ENCODE results near the gene RPS16. TPM values are rescaled to one million over a fixed set of nuclear protein-coding genes. Genes with fewer than 3 reads are reported as not detected.
A peak's percentile ranks its signal among the peaks of the same experiment; 100 is the strongest.

The RPS16 gene
- total and polyA plus RNA-seq, 10 donors, result 1,378 to 5,747 (median 1,790) TPM

DNA sequence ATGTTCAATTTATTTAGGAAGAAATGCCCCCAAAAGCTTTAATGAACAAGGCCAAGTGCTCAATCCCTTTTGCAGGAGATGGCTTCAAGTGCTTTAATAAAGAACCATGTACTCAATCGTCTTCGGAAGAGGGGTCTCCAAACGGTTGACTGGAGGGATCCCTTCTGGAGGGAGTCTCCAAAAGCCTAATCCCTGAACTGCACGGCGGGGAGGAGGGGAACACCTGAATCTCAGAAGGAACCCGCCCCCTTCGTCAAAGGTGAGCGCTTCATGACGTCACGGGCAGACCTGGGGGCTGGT is 45.3 kb downstream of the RPS16 start:
- no peaks in the 10 kb centered on the region for H3K9me3 ChIP-seq
- TF ChIP-seq, protein P1, sequence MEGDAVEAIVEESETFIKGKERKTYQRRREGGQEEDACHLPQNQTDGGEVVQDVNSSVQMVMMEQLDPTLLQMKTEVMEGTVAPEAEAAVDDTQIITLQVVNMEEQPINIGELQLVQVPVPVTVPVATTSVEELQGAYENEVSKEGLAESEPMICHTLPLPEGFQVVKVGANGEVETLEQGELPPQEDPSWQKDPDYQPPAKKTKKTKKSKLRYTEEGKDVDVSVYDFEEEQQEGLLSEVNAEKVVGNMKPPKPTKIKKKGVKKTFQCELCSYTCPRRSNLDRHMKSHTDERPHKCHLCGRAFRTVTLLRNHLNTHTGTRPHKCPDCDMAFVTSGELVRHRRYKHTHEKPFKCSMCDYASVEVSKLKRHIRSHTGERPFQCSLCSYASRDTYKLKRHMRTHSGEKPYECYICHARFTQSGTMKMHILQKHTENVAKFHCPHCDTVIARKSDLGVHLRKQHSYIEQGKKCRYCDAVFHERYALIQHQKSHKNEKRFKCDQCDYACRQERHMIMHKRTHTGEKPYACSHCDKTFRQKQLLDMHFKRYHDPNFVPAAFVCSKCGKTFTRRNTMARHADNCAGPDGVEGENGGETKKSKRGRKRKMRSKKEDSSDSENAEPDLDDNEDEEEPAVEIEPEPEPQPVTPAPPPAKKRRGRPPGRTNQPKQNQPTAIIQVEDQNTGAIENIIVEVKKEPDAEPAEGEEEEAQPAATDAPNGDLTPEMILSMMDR (IDR thresholded peaks at IDR 0.05 in 8 of 11, conservative IDR thresholded peaks at IDR 0.05 in 3 of 11), result no peak
- TF ChIP-seq POLR2AphosphoS5 (IDR thresholded peaks at IDR 0.05) (no peak), POLR2A (IDR thresholded peaks at IDR 0.05) (no peak)
- intact Hi-C loops (cut with DNase I; ENCODE audit: low total_unique reads), result no loop called here
- H3K36me3 ChIP-seq, result peaks cover 0 to 76% (median 67%) of the 10 kb centered on the region in 6 donors
- peak overlapping the region; percentile 98 to 100 (median 99) for H3K27ac ChIP-seq
- DNase-seq, result no peak
- H3K4me3 ChIP-seq, result peak overlapping the region; percentile 74 to 100 (median 88)
- peaks cover 17 to 68% (median 37%) of the 10 kb centered on the region in 6 donors for H3K4me1 ChIP-seq
- 0 to 3% (median 1%) methylated on average over 10 of the region's 10 CpGs for WGBS, 5 donors
- H3K27me3 ChIP-seq (replicated peaks in 1 of 7), result no peaks in the 10 kb centered on the region

DNA sequence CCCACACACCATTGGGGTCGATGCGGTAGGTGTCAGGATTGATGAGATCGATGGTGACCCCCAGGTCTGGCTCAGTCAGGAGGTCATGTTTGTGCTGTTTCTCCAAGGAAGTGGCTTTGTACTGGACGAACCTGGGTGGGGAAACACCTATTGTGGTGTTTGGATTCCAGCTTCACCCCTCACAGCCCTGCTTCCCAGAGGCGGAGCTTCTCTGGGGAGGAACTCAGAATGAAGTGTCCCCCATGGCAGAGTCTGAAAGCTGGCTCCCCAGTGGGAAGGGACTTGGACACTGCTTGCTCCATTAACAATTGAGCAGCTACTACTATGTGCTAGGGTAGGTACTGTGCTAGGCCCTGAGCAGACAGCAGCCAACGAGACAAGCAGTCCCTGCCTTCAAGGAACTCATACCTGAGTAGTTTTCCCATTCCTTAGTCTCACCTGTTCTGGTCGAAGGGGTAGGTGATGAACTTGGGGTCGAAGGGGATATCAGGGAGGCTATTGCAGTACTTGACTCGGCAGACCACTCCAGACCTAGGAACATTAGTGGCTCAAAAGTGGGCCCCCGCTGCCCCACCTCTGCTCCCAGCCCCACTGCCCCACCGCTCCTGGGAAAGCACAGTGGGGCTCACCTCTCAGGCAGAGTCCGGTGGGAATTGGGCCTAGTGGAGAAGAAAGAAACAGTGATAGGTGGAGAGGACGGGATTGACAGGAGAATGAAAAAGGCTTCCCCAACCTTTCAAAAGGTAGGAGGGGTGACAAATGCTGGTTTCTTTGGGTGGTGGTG is 45.9 kb downstream of the RPS16 start:
- TF ChIP-seq POLR2AphosphoS5 (IDR thresholded peaks at IDR 0.05), result no peak
- TF ChIP-seq POLR2A (IDR thresholded peaks at IDR 0.05), result no peak
- TF ChIP-seq, protein P1 (IDR thresholded peaks at IDR 0.05 in 8 of 11, conservative IDR thresholded peaks at IDR 0.05 in 3 of 11), result no peak
- intact Hi-C loops (cut with DNase I; ENCODE audit: low total_unique reads), result no loop called here
- Histone ChIP-seq H3K36me3 (peaks cover 0 to 76% (median 65%) of the 10 kb centered on the region in 6 donors), H3K4me1 (peaks cover 17 to 69% (median 34%) of the 10 kb centered on the region in 6 donors), H3K27ac (peak overlapping the region; percentile 98 to 100 (median 99)), H3K4me3 (peak overlapping the region; percentile 74 to 100 (median 88)), H3K9me3 (no peaks in the 10 kb centered on the region), H3K27me3 (replicated peaks in 1 of 7) (no peaks in the 10 kb centered on the region)
- 71 to 77% (median 73%) methylated on average over 13 of the region's 13 CpGs for WGBS, 5 donors
- DNase-seq, result no peak

DNA sequence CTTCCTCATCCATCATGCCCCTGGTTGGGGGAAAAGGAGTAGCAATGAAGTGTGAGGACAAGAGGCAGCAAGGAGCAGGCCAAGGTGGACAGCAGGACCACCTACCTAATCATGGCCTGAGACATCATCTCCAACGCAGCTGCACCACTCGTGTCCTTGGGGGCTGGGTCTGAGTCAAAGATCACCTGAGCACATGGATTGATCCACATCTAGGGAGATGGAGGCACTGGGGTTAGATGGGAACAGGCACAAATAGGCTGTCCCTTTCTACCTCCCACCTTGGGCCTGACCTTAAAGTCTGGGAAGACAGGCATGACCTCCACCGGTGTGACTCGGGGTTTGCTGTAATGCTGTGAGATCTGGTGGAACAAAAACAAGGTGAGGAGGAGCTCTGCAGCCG is 47.1 kb downstream of the RPS16 start:
- intact Hi-C loops (cut with DNase I; ENCODE audit: low total_unique reads), result no loop called here

DNA sequence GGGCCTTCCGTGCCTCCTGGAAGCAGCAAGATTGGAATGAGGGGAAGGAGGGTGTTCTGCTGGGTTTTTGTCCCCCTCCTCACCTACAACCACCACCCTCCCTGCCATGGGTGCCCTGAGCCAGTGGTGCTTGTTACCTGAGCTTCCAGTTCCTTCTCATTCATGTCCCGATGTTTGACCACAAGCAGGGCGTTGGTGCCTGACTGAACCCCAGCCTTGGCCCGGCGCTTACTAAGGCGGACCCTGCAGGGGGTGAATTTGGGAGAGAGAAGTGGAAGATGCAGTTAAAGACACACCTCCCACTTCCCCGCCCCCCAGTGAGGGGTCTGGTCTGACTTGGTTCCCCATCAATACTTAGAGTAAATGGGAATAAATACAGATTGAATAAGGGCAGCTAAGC is 49.2 kb downstream of the RPS16 start:
- DNase-seq, result no peak
- Histone ChIP-seq H3K4me3 (no peak overlapping the region), H3K27ac (peak overlapping the region in 1 of 8 donors; percentile 8), H3K9me3 (no peaks in the 10 kb centered on the region), H3K4me1 (peaks cover 8 to 50% (median 17%) of the 10 kb centered on the region in 6 donors), H3K36me3 (peaks cover 0 to 83% (median 74%) of the 10 kb centered on the region in 6 donors), H3K27me3 (replicated peaks in 1 of 7) (no peaks in the 10 kb centered on the region)
- intact Hi-C loops (cut with DNase I; ENCODE audit: low total_unique reads), result no loop called here
- TF ChIP-seq, protein P1 (IDR thresholded peaks at IDR 0.05 in 8 of 11, conservative IDR thresholded peaks at IDR 0.05 in 3 of 11), result no peak
- TF ChIP-seq POLR2A (IDR thresholded peaks at IDR 0.05), result no peak
- WGBS, 5 donors, result 80 to 87% (median 82%) methylated on average over 7 of the region's 7 CpGs

More for the DNA sequence above, 47.1 kb downstream of the RPS16 start:
- DNase-seq, result no peak
- Histone ChIP-seq H3K27me3 (replicated peaks in 1 of 7) (no peaks in the 10 kb centered on the region), H3K36me3 (peaks cover 0 to 76% (median 62%) of the 10 kb centered on the region in 6 donors), H3K4me3 (no peak overlapping the region), H3K27ac (peak overlapping the region in 2 of 8 donors; percentile 99), H3K9me3 (no peaks in the 10 kb centered on the region), H3K4me1 (peaks cover 17 to 71% (median 31%) of the 10 kb centered on the region in 6 donors)
- TF ChIP-seq POLR2AphosphoS5 (IDR thresholded peaks at IDR 0.05) (peak in 2 of 3 donors; percentile 20 to 21), POLR2A (IDR thresholded peaks at IDR 0.05) (no peak)
- TF ChIP-seq, protein P1 (IDR thresholded peaks at IDR 0.05 in 8 of 11, conservative IDR thresholded peaks at IDR 0.05 in 3 of 11), result no peak
- 80 to 90% (median 88%) methylated on average over 5 of the region's 5 CpGs for WGBS, 5 donors

Measured in spleen (tissue), 11 donors.